ENCODE data around the gene RNF225. TPM values are rescaled to one million over a fixed set of nuclear protein-coding genes. Genes with fewer than 3 reads are reported as not detected.

RNF225 gene
- total RNA-seq, 1 experiment from 2014 or later = 1.8 TPM

- TF ChIP-seq ZNF232 (CRISPR knock-in tag; IDR thresholded peaks at IDR 0.05) (no peak), NR1H2 (CRISPR knock-in tag; IDR thresholded peaks at IDR 0.05) (no peak), USF1 (CRISPR knock-in tag; IDR thresholded peaks at IDR 0.05) (no peak), PRDM15 (CRISPR knock-in tag; IDR thresholded peaks at IDR 0.05) (no peak), AFF4 (CRISPR knock-in tag; IDR thresholded peaks at IDR 0.05; ENCODE audit: borderline replicate concordance) (no peak), ZNF416 (CRISPR knock-in tag; IDR thresholded peaks at IDR 0.05) (no peak), EMX1 (CRISPR knock-in tag; IDR thresholded peaks at IDR 0.05) (no peak), KAT7 (CRISPR knock-in tag; IDR thresholded peaks at IDR 0.05; ENCODE audit: borderline replicate concordance) (no peak)
These were observed 44.4 kb upstream of the RNF225 start (continued) for GRCh38 chr19:58350871-58351557.

- Mint-ChIP-seq H3K4me3 (no peak overlapping the region), H3K4me1 (peaks cover 3% of the 10 kb centered on the region; the same call in 1 of the 2 replicates), H3K9me3 (no peaks in the 10 kb centered on the region), H3K27me3 (ENCODE audit: low read depth) (peaks cover 39% of the 10 kb centered on the region), H3K27ac (no peak overlapping the region), H3K36me3 (no peaks in the 10 kb centered on the region)
- ChIA-PET CTCF (no interaction called here), POLR2A (interaction anchor here (1.0 kb wide), 1 partner anchor 11 kb away, joined by 4 read pairs; the partner anchor contains the start of gene ZNF497)
- no peak for ATAC-seq
- DNase-seq (ENCODE audit: low spot score) = no peak
- TF ChIP-seq ZNF281 (CRISPR knock-in tag; IDR thresholded peaks at IDR 0.05) (no peak), ATF6 (CRISPR knock-in tag; IDR thresholded peaks at IDR 0.05) (no peak), ESRRA (CRISPR knock-in tag; IDR thresholded peaks at IDR 0.05; ENCODE audit: borderline replicate concordance) (no peak), NFATC4 (CRISPR knock-in tag; IDR thresholded peaks at IDR 0.05) (no peak), SMAD4 (CRISPR knock-in tag; IDR thresholded peaks at IDR 0.05) (no peak), HMGXB4 (CRISPR knock-in tag; IDR thresholded peaks at IDR 0.05) (no peak), ATF3 (CRISPR knock-in tag; conservative IDR thresholded peaks at IDR 0.05) (no peak), FOXK1 (CRISPR knock-in tag; IDR thresholded peaks at IDR 0.05) (no peak), NR3C1 (CRISPR knock-in tag; conservative IDR thresholded peaks at IDR 0.05; ENCODE audit: low read depth) (no peak), ZNF423 (CRISPR knock-in tag; IDR thresholded peaks at IDR 0.05) (no peak), FOXP1 (CRISPR knock-in tag; IDR thresholded peaks at IDR 0.05; ENCODE audit: borderline replicate concordance) (no peak)
These were observed 43.9 kb upstream of the RNF225 start for GRCh38 chr19:58351558-58351878.
